Measurements from ENCODE around the gene NT5C2. TPM values are rescaled to one million over a fixed set of nuclear protein-coding genes. Genes with fewer than 3 reads are reported as not detected.
"Not testable (repeated sequence)": the region's sequence is repeated elsewhere in the genome, so short reads cannot be mapped to it uniquely, and the experiment has no call there.

The NT5C2 gene
- polyA plus RNA-seq, 1 donor (not counting 4 experiments of a cell fraction or from before 2014, with no cell fraction given), result 88.6 TPM

DNA sequence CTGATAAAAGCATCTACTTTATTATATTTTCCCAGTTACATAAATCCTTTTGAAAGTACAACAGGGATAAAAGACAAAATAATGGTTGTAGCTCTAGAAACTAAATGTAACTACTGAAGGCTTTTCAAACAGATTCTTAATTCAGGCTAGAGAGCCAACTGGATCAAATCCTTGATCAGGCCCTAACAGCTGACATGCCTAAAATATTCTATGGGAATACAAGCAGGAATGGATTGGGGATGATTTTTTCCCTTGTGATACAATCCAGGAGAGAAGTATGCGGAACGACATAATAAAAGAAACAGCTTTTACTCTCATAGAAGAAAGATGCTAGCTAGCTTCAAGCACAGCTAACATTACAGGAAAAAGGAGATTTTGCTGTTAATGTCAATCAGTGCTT is 49.0 kb downstream of the NT5C2 start:
- FAIRE-seq (no peak), DNase-seq (ENCODE audit: low read depth, low spot score) (no peak)
- Histone ChIP-seq H3K9me1 (ENCODE audit: control insufficient read depth, extremely low read depth, insufficient read depth, low read length) (no peaks in the 10 kb centered on the region), H3K4me2 (ENCODE audit: control insufficient read depth, extremely low read depth, insufficient read depth, low read depth, low read length) (no peak overlapping the region), H4K20me1 (ENCODE audit: control insufficient read depth, extremely low read depth, insufficient read depth, low read length) (no peaks in the 10 kb centered on the region), H2AFZ (ENCODE audit: control insufficient read depth, low read length) (no peak overlapping the region), H3K9ac (ENCODE audit: control insufficient read depth, extremely low read depth, insufficient read depth, low read length) (no peak overlapping the region), H3K27me3 (ENCODE audit: control insufficient read depth, extremely low read depth, insufficient read depth, low read length) (no peaks in the 10 kb centered on the region), H3K36me3 (ENCODE audit: control insufficient read depth in 2 of 2, extremely low read depth in 1 of 2, insufficient read depth in 2 of 2, low read length in 2 of 2) (peaks cover 0 to 4% of the 10 kb centered on the region in 2 experiments), H3K4me3 (ENCODE audit: control insufficient read depth in 2 of 3, extremely low read depth in 1 of 3, insufficient read depth in 2 of 3, low read depth in 1 of 3, low read length in 3 of 3) (no peak overlapping the region), H3K9me3 (ENCODE audit: control insufficient read depth, low read depth, low read length) (no peaks in the 10 kb centered on the region), H3K4me1 (ENCODE audit: control insufficient read depth, extremely low read depth, insufficient read depth, low read length) (no peaks in the 10 kb centered on the region), H3K79me2 (ENCODE audit: control insufficient read depth, insufficient read depth, low read length) (peaks cover 2% of the 10 kb centered on the region), H3K27ac (ENCODE audit: control insufficient read depth, insufficient read depth, low read length) (no peak overlapping the region)
- no peak for TF ChIP-seq EZH2 (IDR thresholded peaks at IDR 0.05; ENCODE audit: low read length)
- TF ChIP-seq, protein P1, sequence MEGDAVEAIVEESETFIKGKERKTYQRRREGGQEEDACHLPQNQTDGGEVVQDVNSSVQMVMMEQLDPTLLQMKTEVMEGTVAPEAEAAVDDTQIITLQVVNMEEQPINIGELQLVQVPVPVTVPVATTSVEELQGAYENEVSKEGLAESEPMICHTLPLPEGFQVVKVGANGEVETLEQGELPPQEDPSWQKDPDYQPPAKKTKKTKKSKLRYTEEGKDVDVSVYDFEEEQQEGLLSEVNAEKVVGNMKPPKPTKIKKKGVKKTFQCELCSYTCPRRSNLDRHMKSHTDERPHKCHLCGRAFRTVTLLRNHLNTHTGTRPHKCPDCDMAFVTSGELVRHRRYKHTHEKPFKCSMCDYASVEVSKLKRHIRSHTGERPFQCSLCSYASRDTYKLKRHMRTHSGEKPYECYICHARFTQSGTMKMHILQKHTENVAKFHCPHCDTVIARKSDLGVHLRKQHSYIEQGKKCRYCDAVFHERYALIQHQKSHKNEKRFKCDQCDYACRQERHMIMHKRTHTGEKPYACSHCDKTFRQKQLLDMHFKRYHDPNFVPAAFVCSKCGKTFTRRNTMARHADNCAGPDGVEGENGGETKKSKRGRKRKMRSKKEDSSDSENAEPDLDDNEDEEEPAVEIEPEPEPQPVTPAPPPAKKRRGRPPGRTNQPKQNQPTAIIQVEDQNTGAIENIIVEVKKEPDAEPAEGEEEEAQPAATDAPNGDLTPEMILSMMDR (optimal IDR thresholded peaks at IDR 0.05 in 1 of 3, IDR thresholded peaks at IDR 0.05 in 1 of 3, conservative IDR thresholded peaks at IDR 0.05 in 1 of 3; ENCODE audit: extremely low read depth in 1 of 3, insufficient read depth in 2 of 3, low read length in 3 of 3), result no peak
- dilution Hi-C loops (cut with MboI; ENCODE audit: extremely low pct_ligation_motif_present, low sequenced_read_pairs), result no loop called here

DNA sequence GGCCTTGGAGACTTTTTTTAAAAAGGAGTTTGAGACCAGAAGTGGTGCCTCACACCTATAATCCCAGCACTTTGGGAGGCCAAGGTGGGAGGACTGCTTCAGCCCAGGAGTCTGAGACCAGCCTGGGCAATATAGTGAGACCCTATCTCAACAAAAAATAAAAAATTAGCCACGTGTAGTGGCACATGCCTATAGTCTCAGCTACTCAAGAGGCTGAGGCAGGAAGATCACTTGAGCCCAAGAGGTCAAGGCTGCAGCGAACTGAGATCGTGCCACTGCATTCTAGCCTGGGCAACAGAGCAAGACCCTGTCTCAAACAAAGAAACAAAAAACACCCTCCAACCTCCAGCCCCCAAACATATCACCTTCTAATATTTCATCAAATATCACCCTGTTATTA is 49.4 kb downstream of the NT5C2 start:
- FAIRE-seq; H3K4me2 ChIP-seq (ENCODE audit: control insufficient read depth, extremely low read depth, insufficient read depth, low read depth, low read length); H4K20me1 ChIP-seq (ENCODE audit: control insufficient read depth, extremely low read depth, insufficient read depth, low read length); H3K36me3 ChIP-seq (ENCODE audit: control insufficient read depth in 2 of 2, extremely low read depth in 1 of 2, insufficient read depth in 2 of 2, low read length in 2 of 2); DNase-seq (ENCODE audit: low read depth, low spot score); H3K9ac ChIP-seq (ENCODE audit: control insufficient read depth, extremely low read depth, insufficient read depth, low read length); H3K27ac ChIP-seq (ENCODE audit: control insufficient read depth, insufficient read depth, low read length); dilution Hi-C loops (cut with MboI; ENCODE audit: extremely low pct_ligation_motif_present, low sequenced_read_pairs); H3K4me3 ChIP-seq (ENCODE audit: control insufficient read depth in 2 of 3, extremely low read depth in 1 of 3, insufficient read depth in 2 of 3, low read depth in 1 of 3, low read length in 3 of 3); H3K9me3 ChIP-seq (ENCODE audit: control insufficient read depth, low read depth, low read length); H2AFZ ChIP-seq (ENCODE audit: control insufficient read depth, low read length); H3K79me2 ChIP-seq (ENCODE audit: control insufficient read depth, insufficient read depth, low read length); H3K4me1 ChIP-seq (ENCODE audit: control insufficient read depth, extremely low read depth, insufficient read depth, low read length); H3K27me3 ChIP-seq (ENCODE audit: control insufficient read depth, extremely low read depth, insufficient read depth, low read length); H3K9me1 ChIP-seq (ENCODE audit: control insufficient read depth, extremely low read depth, insufficient read depth, low read length): not testable (repeated sequence)

DNA sequence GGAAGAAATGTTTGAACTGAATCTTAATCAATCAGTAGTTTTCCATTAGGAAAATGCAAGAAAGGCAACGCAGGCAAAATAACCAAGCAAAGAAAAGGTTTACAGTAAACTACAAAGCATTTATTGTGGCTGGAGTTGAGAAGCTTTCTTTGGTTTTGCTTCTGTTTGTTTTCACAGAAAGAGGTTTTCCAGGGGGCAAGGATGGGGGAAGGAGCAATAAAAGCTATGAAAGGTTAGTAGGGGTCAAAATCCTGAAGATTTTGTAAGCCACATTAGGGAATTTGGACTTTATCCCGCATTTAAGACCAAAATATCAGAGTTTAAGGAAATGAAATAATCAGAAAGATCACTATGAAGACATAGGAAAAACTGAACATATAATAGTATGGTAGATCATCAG is 51.1 kb downstream of the NT5C2 start:
- Histone ChIP-seq H3K9me3 (ENCODE audit: control insufficient read depth, low read depth, low read length) (no peaks in the 10 kb centered on the region), H2AFZ (ENCODE audit: control insufficient read depth, low read length) (no peak overlapping the region), H3K27ac (ENCODE audit: control insufficient read depth, insufficient read depth, low read length) (no peak overlapping the region), H3K36me3 (ENCODE audit: control insufficient read depth in 2 of 2, extremely low read depth in 1 of 2, insufficient read depth in 2 of 2, low read length in 2 of 2) (peaks cover 0 to 6% of the 10 kb centered on the region in 2 experiments), H3K4me1 (ENCODE audit: control insufficient read depth, extremely low read depth, insufficient read depth, low read length) (no peaks in the 10 kb centered on the region), H3K4me3 (ENCODE audit: control insufficient read depth in 2 of 3, extremely low read depth in 1 of 3, insufficient read depth in 2 of 3, low read depth in 1 of 3, low read length in 3 of 3) (no peak overlapping the region), H3K9me1 (ENCODE audit: control insufficient read depth, extremely low read depth, insufficient read depth, low read length) (no peaks in the 10 kb centered on the region), H3K4me2 (ENCODE audit: control insufficient read depth, extremely low read depth, insufficient read depth, low read depth, low read length) (no peak overlapping the region), H3K27me3 (ENCODE audit: control insufficient read depth, extremely low read depth, insufficient read depth, low read length) (no peaks in the 10 kb centered on the region), H4K20me1 (ENCODE audit: control insufficient read depth, extremely low read depth, insufficient read depth, low read length) (no peaks in the 10 kb centered on the region), H3K9ac (ENCODE audit: control insufficient read depth, extremely low read depth, insufficient read depth, low read length) (no peak overlapping the region), H3K79me2 (ENCODE audit: control insufficient read depth, insufficient read depth, low read length) (peaks cover 2% of the 10 kb centered on the region)
- no peak for DNase-seq (ENCODE audit: low read depth, low spot score)
- no peak for TF ChIP-seq EZH2 (IDR thresholded peaks at IDR 0.05; ENCODE audit: low read length)
- TF ChIP-seq, protein P1 (optimal IDR thresholded peaks at IDR 0.05 in 1 of 3, IDR thresholded peaks at IDR 0.05 in 1 of 3, conservative IDR thresholded peaks at IDR 0.05 in 1 of 3; ENCODE audit: extremely low read depth in 1 of 3, insufficient read depth in 2 of 3, low read length in 3 of 3), result no peak
- dilution Hi-C loops (cut with MboI; ENCODE audit: extremely low pct_ligation_motif_present, low sequenced_read_pairs), result no loop called here
- FAIRE-seq, result no peak

All from keratinocyte (primary cell).